ENCODE results near the gene ABLIM1. TPM values are rescaled to one million over a fixed set of nuclear protein-coding genes. Genes with fewer than 3 reads are reported as not detected.

The ABLIM1 gene
- total and polyA plus RNA-seq, 2 of the 13 experiments (the other 11 are each of a cell fraction or from before 2014, with no cell fraction given), result 59.4 to 92.7 TPM

DNA sequence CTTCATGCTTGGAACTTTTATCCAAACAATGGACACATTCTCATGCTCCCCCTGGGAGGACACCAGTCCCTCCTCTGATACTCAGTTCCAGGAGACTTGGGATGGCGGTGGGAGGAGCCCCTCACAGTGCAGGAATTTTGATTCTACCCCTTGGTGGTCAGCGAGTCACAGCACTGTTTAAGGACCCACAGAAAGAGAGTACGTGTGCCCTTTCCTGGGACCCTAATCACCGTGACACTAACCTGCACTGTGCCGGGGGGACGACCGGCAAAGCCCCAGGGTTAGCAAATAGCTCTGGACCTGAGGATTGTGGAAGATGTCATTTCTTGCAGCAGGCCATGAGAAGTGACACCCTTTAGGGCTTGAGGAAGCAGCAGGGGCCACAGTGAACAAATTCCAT is 264.2 kb downstream of the ABLIM1 start:
- peaks cover 2 to 60% of the 10 kb centered on the region in 2 experiments; a peak in 4 of 5 replicates for H3K27me3 ChIP-seq (ENCODE audit: control insufficient read depth in 1 of 2, insufficient read depth in 2 of 2, low read length in 2 of 2)
- intact Hi-C loops (cut with micrococcal nuclease; ENCODE audit: unreplicated experiment), result no loop called here
- CTCF ChIA-PET (ENCODE audit: low intra/inter-chr PET ratio, low total read pairs), result no interaction called here
- TF ChIP-seq ATF1 (CRISPR knock-in tag; IDR thresholded peaks at IDR 0.05) (no peak), MXD1 (CRISPR knock-in tag; IDR thresholded peaks at IDR 0.05) (no peak), PHF21A (CRISPR knock-in tag; IDR thresholded peaks at IDR 0.05) (no peak), ZHX2 (IDR thresholded peaks at IDR 0.05; ENCODE audit: low read depth) (no peak), ZHX2 (CRISPR knock-in tag; IDR thresholded peaks at IDR 0.05; ENCODE audit: borderline replicate concordance) (no peak), NCOR1 (IDR thresholded peaks at IDR 0.05; ENCODE audit: borderline replicate concordance, low read length) (no peak), FIP1L1 (IDR thresholded peaks at IDR 0.05; ENCODE audit: borderline replicate concordance, insufficient read depth, low read depth, low read length) (no peak), SMAD1 (CRISPR knock-in tag; IDR thresholded peaks at IDR 0.05; ENCODE audit: borderline replicate concordance, low read depth) (no peak), ZNF142 (CRISPR knock-in tag; IDR thresholded peaks at IDR 0.05) (no peak)
- TF ChIP-seq, protein P1, sequence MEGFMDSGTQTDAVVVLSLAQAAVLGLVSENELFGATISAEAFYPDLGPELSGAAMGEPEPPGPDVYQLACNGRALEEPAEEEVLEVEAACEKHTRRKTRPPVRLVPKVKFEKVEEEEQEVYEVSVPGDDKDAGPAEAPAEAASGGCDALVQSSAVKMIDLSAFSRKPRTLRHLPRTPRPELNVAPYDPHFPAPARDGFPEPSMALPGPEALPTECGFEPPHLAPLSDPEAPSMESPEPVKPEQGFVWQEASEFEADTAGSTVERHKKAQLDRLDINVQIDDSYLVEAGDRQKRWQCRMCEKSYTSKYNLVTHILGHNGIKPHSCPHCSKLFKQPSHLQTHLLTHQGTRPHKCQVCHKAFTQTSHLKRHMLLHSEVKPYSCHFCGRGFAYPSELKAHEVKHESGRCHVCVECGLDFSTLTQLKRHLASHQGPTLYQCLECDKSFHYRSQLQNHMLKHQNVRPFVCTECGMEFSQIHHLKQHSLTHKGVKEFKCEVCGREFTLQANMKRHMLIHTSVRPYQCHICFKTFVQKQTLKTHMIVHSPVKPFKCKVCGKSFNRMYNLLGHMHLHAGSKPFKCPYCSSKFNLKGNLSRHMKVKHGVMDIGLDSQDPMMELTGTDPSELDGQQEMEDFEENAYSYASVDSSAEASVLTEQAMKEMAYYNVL (CRISPR knock-in tag; IDR thresholded peaks at IDR 0.05; ENCODE audit: borderline replicate concordance), result no peak

More for the DNA sequence above, 264.2 kb downstream of the ABLIM1 start:
- no peaks in the 10 kb centered on the region for H4K20me1 ChIP-seq (ENCODE audit: insufficient read depth, low read length)
- ATAC-seq (no peak), DNase-seq (ENCODE audit: low spot score) (no peak), FAIRE-seq (no peak)
- no TSS peak for BruUV-seq (replicated peaks)
- H3K36me3 ChIP-seq (replicated peaks in 1 of 2; ENCODE audit: control insufficient read depth in 1 of 2, insufficient read depth in 2 of 2, low read length in 2 of 2), result no peaks in the 10 kb centered on the region
- H3K4me1 ChIP-seq (ENCODE audit: insufficient read depth, low read length), result no peaks in the 10 kb centered on the region
- WGBS (ENCODE audit: low lambda C conversion rate), result 10% methylated on average over 4 of the region's 7 CpGs
- H3K9ac ChIP-seq (ENCODE audit: insufficient read depth, low read depth, low read length), result no peak overlapping the region
- H3K4me3 ChIP-seq (replicated peaks in 1 of 3; ENCODE audit: insufficient read depth in 1 of 3, low read depth in 2 of 3, low read length in 3 of 3), result no peak overlapping the region
- H2AFZ ChIP-seq (ENCODE audit: low read length), result no peak overlapping the region
- POLR2A ChIA-PET, result no interaction called here
- no peaks in the 10 kb centered on the region for H3K79me2 ChIP-seq (ENCODE audit: insufficient read depth, low read length)
- no peaks in the 10 kb centered on the region for H3K9me3 ChIP-seq (ENCODE audit: low read length)
- in situ Hi-C loops (cut with HindIII; ENCODE audit: extremely low pct_ligation_motif_present, low pct_unique_long_range_greater_than_20kb), result no loop called here
- no peak overlapping the region for H3K27ac ChIP-seq (ENCODE audit: extremely low read length, insufficient read depth, low read length)
- no peak overlapping the region for H3K4me2 ChIP-seq (ENCODE audit: low read depth, low read length)

All from HepG2 (cell line).